Thyroid gland (tissue), 4 donors: ENCODE data around the gene ST3GAL4.

Experiments
- CTCF ChIP-seq, 6 experiments: fragments of 200-600 bp in 3 of 6; fragments of 450-650 bp in 3 of 6; sonication (generic) in 3 of 6; IDR thresholded peaks; one replicate each; pipeline ENCODE4 v1.5.1; 2016 to 2019; ENCODE audit warnings: antibody characterized with exemption in 6 of 6, mild to moderate bottlenecking in 2 of 6, inconsistent platforms in 1 of 6, moderate library complexity in 1 of 6
- POLR2A ChIP-seq, 2 donors: fragments of 450-650 bp; IDR thresholded peaks; one replicate each; pipeline ENCODE4 v1.6.1; 2017; ENCODE audit warnings: antibody characterized with exemption in 2 of 2, mild to moderate bottlenecking in 2 of 2, moderate library complexity in 1 of 2

- TF ChIP-seq CTCF (IDR thresholded peaks at IDR 0.05) (no peak), POLR2A (IDR thresholded peaks at IDR 0.05) (no peak)
Observed at GRCh38 chr11:126424471-126425039, 69.1 kb downstream of the ST3GAL4 start.
